Nephron (organoid): ENCODE data around the gene MAP4K4.

Experiments
- H3K27ac Mint-ChIP-seq, 3 experiments: 2 replicates each; pipeline ENCODE4 v1.8.0; 2020; ENCODE audit warnings: mixed read lengths in 3 of 3, mild to moderate bottlenecking in 2 of 3, moderate library complexity in 1 of 3
- H3K27me3 Mint-ChIP-seq: 2 replicates; pipeline ENCODE4 v1.8.0; 2021; ENCODE audit warnings: low read depth, mild to moderate bottlenecking, moderate library complexity, mixed read lengths
- H3K36me3 Mint-ChIP-seq: 2 replicates; pipeline ENCODE4 v1.8.0; 2020; ENCODE audit warnings: low read depth, mixed read lengths
- H3K4me1 Mint-ChIP-seq: 2 replicates; pipeline ENCODE4 v1.8.0; 2020; ENCODE audit warnings: mixed read lengths
- H3K4me3 Mint-ChIP-seq, 3 experiments: 2 replicates each; pipeline ENCODE4 v1.8.0; 2020; ENCODE audit warnings: mild to moderate bottlenecking in 3 of 3, mixed read lengths in 3 of 3, moderate library complexity in 2 of 3
- H3K9me3 Mint-ChIP-seq: 2 replicates; pipeline ENCODE4 v1.8.0; 2020; ENCODE audit warnings: mixed read lengths
- TF ChIP-seq, protein P1 (sequence below), 3 experiments: fragments of 200-600 bp; sonication (generic); IDR thresholded peaks; one replicate each; pipeline ENCODE4 v1.5.0; 2021; ENCODE audit warnings: antibody characterized with exemption in 3 of 3; ENCODE audit not compliant: unreplicated experiment in 3 of 3

MAP4K4 gene

DNA sequence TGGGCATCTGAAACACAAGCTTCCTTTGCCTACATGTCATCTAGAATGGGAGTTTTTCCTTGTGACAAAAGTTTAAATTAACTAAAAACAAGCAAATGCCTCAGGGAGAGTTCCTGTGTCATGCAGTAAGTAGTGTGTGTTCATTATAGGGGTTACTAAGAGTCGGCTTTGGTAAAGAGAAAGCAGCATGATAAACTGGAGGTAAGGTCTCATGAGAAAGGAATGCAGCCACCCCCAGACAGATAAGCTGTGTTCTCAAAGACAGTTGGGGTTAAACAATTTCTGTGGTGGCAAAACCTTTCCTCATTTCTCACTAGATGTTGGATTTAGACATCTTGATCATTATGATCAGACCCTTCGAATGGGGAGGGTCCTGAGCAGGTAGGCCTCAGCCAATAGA is 129.7 kb downstream of the MAP4K4 start:
- Mint-ChIP-seq H3K4me1 (peaks cover 59% of the 10 kb centered on the region), H3K27me3 (no peaks in the 10 kb centered on the region), H3K27ac (peak overlapping the region in 1 of 3 experiments; percentile 42), H3K9me3 (no peaks in the 10 kb centered on the region), H3K4me3 (no peak overlapping the region), H3K36me3 (peaks cover 40% of the 10 kb centered on the region)
- TF ChIP-seq, protein P1, sequence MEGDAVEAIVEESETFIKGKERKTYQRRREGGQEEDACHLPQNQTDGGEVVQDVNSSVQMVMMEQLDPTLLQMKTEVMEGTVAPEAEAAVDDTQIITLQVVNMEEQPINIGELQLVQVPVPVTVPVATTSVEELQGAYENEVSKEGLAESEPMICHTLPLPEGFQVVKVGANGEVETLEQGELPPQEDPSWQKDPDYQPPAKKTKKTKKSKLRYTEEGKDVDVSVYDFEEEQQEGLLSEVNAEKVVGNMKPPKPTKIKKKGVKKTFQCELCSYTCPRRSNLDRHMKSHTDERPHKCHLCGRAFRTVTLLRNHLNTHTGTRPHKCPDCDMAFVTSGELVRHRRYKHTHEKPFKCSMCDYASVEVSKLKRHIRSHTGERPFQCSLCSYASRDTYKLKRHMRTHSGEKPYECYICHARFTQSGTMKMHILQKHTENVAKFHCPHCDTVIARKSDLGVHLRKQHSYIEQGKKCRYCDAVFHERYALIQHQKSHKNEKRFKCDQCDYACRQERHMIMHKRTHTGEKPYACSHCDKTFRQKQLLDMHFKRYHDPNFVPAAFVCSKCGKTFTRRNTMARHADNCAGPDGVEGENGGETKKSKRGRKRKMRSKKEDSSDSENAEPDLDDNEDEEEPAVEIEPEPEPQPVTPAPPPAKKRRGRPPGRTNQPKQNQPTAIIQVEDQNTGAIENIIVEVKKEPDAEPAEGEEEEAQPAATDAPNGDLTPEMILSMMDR (IDR thresholded peaks at IDR 0.05; ENCODE audit: unreplicated experiment in 3 of 3): no peak

DNA sequence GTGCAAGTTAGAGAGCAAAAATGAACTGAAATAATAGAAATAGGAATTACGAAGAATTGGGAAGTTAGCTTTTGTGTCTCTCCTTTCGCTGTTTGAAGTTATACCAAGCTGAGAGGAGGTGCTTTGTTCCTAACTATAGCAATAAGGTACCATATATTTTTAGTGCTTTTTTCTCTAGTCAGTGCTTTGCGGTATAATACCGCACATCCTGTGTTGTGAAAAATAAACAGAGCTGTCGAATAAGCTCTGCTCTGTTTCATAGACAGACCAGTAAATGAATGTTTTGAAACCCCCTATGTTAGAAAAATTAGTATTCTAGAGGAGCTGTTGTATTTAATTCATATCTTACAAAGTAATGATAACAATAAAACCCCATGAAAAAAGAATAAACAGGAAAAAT is 130.8 kb downstream of the MAP4K4 start:
- Mint-ChIP-seq H3K4me1 (peaks cover 52% of the 10 kb centered on the region), H3K27ac (peak overlapping the region in 2 of 3 experiments; percentile 0 to 4), H3K9me3 (no peaks in the 10 kb centered on the region), H3K36me3 (peaks cover 43% of the 10 kb centered on the region), H3K4me3 (no peak overlapping the region), H3K27me3 (no peaks in the 10 kb centered on the region)
- TF ChIP-seq, protein P1 (IDR thresholded peaks at IDR 0.05; ENCODE audit: unreplicated experiment in 3 of 3): no peak

DNA sequence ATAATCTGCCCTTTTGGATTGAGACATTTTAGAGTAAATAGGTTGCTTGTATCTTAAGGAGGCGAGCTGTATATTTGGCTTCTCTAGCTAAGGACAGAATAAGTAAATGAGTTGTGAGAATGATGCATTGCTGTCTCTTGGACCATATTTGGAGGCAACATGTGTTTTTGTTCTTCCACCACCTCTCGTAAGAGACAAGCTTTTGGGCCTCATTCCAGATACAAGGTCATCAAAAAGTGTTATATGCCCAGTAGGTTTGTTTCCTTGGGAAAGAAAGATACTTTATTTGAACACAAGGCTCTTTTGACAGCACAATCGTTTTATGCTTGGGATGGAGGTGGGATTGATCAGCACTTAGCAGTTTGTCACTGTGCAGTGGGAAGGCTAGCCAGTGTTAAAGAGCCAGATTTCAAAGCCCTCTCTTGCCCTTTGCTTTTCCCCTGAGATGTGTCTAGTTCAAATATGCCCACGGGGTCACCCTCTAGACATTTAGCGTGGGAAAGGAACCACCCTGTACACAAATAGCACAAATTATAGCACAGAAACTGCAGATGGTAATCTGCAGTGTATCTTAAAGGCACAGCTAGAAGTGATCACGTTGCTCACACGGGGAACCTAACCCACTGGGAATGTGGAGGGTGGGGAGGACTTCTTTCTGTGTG is 131.3 kb downstream of the MAP4K4 start:
- Mint-ChIP-seq H3K27me3 (no peaks in the 10 kb centered on the region), H3K4me3 (no peak overlapping the region), H3K27ac (peak overlapping the region in 2 of 3 experiments; percentile 4 to 34), H3K4me1 (peaks cover 48% of the 10 kb centered on the region), H3K36me3 (peaks cover 43% of the 10 kb centered on the region), H3K9me3 (no peaks in the 10 kb centered on the region)
- TF ChIP-seq, protein P1 (IDR thresholded peaks at IDR 0.05; ENCODE audit: unreplicated experiment in 3 of 3): no peak

DNA sequence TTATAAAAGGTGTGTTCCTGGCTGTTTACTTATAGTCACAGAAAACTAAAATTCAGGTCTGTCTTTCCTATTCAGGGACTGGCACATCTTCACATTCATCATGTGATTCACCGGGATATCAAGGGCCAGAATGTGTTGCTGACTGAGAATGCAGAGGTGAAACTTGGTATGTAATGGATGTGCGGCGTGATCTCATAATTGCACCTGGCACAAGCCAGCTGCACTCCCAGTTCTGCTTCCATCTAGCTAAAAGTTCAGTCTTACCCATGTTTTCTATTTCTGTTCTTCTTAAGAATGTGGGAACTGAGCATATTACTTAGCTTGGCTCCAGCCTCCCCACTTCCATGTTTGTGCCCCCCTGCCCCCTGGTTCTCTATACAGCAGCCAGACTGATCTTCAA is 131.9 kb downstream of the MAP4K4 start:
- Mint-ChIP-seq H3K4me3 (no peak overlapping the region), H3K27me3 (no peaks in the 10 kb centered on the region), H3K27ac (peak overlapping the region in 2 of 3 experiments; percentile 4 to 5), H3K9me3 (no peaks in the 10 kb centered on the region), H3K4me1 (peaks cover 50% of the 10 kb centered on the region), H3K36me3 (peaks cover 47% of the 10 kb centered on the region)
- TF ChIP-seq, protein P1 (IDR thresholded peaks at IDR 0.05; ENCODE audit: unreplicated experiment in 3 of 3): no peak

DNA sequence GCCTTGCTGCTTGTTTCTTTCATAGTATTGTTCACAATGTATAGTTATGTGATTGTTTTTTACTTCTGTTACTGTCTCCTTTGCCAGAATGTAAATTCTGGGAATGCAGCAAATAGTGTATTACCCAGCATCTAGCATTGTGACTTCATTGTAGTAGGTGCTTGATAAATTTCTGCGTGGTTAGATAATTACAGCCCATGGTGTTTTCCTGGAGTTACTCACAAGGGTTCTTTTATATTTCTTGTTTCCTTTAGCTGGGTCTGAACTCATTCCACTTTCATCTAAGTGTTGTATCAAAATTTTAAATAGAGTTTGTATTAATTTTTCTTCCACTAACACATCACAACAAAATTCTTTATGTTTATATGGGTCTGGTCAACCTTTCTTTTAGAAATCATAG is 132.6 kb downstream of the MAP4K4 start:
- H3K27ac Mint-ChIP-seq: peak overlapping the region in 1 of 3 experiments; percentile 5
- peaks cover 51% of the 10 kb centered on the region for H3K4me1 Mint-ChIP-seq
- TF ChIP-seq, protein P1 (IDR thresholded peaks at IDR 0.05; ENCODE audit: unreplicated experiment in 3 of 3): no peak

DNA sequence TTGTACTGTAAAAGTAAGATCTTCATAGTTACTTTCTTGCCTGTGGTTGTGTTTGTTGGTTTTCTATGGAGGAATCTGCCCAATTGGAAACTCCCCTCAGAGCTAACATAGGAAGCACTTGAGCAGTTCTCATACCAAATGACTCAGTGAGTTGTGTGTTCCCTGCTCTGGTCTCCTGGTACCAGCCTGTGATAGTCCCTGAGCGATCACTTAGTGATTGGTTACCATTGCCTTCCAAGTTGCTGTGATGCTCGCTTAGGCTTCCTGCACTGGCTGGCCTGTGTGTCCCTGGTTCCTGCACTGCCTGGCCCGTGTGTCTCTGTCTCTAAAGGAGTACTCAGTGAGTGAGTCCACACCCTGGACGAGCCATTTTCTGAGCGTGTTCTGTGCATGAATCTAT is 133.0 kb downstream of the MAP4K4 start:
- H3K27me3 Mint-ChIP-seq: no peaks in the 10 kb centered on the region
- peaks cover 49% of the 10 kb centered on the region for H3K4me1 Mint-ChIP-seq
- no peak overlapping the region for H3K4me3 Mint-ChIP-seq
- no peaks in the 10 kb centered on the region for H3K9me3 Mint-ChIP-seq
- TF ChIP-seq, protein P1 (IDR thresholded peaks at IDR 0.05; ENCODE audit: unreplicated experiment in 3 of 3): no peak
- peaks cover 51% of the 10 kb centered on the region for H3K36me3 Mint-ChIP-seq
- H3K27ac Mint-ChIP-seq: no peak overlapping the region

More for the DNA sequence above, 132.6 kb downstream of the MAP4K4 start:
- Mint-ChIP-seq H3K27me3 (no peaks in the 10 kb centered on the region), H3K4me3 (no peak overlapping the region), H3K9me3 (no peaks in the 10 kb centered on the region), H3K36me3 (peaks cover 48% of the 10 kb centered on the region)
